NCI-H69 (cell line): ENCODE data around the gene TRIM25.

Experiments
- DNase-seq: peaks from one replicate; lab custom pipeline; 2025; lab: John Stamatoyannopoulos, UW

The TRIM25 gene

DNA sequence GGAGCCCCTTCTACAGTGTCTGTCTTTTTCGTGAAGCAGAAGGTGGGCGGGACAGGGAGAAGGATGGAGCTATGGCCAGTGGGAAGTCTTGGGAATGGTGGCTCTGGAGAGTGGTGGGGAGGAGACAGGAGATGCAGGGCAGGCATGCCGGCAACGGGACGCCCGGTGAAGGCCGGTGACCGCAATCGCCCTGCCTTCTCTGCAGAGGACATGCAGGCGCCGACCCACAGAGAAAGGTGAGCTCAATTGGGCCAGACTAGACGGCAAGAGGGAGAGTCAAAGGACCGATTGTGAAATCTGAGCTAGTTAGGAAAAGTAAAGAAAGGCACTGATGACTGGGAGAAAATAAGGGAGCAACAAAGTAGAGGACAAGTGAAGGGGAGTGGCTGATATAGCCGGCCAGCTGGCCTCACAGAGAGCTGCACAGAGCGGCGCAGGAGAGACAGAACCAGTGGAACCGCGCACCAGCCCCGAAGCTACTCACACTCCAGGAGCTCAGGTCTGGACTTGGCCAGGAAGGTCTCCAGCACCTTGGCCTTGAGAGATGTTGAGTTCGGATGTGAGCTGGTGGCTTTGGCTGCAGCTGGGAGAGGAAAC, 18.9 kb downstream of the TRIM25 start:
- DNase-seq: no peak

DNA sequence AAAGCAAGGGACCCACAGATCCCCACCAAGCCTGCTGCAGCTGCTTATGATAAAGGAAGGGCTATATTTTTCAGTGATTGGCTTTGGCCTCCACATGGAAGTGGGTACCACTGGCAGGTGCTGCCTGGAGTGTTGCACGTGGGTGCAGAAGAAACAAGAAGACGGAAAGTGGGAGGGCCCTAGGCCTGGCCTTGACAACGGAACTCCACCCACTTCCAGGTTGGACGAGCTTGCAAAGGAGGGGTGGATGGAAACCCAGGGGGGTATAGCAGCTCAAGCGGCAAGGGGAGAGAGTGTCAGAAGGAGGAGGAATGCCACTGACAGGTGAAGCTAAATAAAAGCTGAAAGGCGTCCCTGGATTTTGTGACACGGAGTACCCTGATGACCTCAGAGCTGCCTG, 20.3 kb downstream of the TRIM25 start:
- no peak for DNase-seq

DNA sequence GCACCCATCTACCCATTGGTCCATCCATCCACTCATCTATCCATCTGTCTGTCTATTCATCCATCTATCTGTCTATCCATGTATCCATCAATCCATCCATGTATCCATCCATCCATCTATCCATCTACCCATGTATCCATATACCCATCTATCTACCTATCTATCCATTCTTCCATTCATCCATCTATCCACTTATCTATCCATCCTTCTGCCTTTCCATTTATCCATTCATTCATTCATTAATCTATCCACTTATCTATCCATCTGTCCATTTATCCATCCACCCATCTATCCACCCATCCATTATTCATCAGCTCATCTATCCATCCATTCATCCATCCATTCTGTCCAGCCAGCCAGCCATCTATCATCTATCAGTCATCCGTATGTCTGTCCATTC, 21.5 kb downstream of the TRIM25 start:
- no peak for DNase-seq

GRCh38 chr17:56891751-56892150, 22.1 kb downstream of the TRIM25 start:
- no peak for DNase-seq

GRCh38 chr17:56890906-56891674, 22.8 kb downstream of the TRIM25 start:
- DNase-seq: no peak

DNA sequence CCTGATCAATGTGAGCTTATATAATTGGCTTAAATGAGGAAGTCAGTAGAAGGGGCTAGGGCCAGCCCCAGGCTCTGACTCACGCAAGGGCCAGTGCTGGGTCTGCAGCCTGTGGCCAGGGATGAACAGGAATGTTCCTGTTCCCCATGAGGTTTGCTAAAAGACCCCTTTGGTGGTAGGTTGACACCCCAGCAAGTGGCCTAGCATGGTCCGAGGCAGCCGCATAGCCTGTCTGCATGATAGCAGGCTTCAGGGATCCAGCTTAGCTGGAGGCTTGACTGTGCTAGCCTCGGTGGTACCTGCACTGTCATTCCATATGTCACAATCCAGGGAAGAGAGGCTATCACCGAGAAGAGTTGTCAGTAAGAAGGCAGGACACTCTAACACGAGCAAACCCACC, 23.5 kb downstream of the TRIM25 start:
- DNase-seq: no peak

GRCh38 chr17:56887552-56888467, 26.0 kb downstream of the TRIM25 start:
- DNase-seq: no peak

DNA sequence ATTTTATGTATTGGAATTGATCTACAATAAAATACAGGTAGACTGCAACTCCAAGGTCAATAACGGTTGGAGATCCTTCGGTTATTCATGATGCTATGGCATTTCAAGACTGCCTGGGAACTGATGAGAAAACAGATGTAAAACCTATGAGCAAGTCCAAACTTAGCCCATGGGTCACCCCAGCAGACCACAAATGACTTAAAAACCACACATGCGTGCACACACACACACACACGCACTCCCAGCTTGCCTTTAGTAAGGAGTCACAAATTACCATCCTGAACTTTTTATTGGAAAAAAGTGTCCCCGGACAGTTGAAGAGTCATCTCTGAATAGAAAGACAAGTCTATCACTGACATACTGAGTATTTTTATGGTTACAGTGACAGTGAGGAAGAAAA, 26.7 kb downstream of the TRIM25 start:
- no peak for DNase-seq

GRCh38 chr17:56886288-56886731, 27.5 kb downstream of the TRIM25 start:
- no peak for DNase-seq

DNA sequence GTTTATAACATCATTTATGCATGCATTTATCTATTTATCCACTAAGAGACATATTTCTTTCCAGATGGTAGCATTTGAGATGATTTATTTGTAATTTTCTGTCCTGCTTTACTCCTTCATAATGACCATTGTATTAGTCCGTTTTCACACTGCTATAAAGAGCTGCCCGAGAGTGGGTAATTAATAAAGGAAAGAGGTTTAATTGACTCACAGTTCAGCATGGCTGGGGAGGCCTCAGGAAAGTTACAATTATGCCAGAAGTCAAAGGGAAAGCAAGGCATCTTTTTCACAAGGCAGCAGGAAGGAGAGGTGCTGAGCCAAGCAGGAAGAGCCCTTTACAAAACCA, 28.6 kb downstream of the TRIM25 start:
- DNase-seq: no peak

DNA sequence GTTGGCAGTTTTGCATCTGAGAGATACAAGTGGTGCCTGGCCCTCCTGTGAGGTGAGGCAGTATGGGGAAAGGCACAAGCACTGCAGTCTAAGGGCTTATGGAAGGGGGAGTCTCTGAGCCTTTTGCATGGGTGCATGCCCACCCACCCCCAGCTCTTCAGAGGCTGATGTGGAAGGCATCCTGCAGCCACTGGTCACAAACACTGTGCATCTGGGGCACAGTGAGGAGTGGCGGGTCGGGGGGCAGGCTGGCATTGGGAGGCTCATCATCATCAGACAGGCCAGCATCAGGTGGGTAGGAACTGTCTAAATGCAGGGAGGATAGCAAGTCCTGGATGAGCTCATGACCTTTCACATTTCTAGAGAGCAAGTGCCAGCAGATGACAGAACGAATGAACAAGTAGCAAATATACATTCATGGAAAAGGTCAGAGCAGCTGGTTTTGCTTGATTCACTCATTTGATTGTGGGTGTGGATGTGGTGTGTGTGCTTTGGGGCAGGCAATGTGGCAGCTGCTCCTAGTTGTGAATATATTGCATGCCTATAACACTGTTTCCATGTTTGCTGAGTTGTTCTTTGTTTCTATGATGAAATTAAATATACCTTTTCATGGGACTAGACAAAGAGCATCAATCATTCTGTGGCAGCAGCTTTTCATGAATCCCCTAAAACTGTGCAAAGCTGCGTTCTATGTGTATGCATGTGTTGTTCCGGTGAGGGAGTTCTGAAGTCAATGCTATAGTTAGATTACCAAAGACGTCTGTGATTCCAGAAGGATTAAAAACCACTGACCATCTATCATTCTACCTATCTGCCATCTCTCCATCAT, 29.2 kb downstream of the TRIM25 start:
- peak; percentile 75 for DNase-seq

GRCh38 chr17:56883616-56884015, 30.2 kb downstream of the TRIM25 start:
- DNase-seq: no peak

DNA sequence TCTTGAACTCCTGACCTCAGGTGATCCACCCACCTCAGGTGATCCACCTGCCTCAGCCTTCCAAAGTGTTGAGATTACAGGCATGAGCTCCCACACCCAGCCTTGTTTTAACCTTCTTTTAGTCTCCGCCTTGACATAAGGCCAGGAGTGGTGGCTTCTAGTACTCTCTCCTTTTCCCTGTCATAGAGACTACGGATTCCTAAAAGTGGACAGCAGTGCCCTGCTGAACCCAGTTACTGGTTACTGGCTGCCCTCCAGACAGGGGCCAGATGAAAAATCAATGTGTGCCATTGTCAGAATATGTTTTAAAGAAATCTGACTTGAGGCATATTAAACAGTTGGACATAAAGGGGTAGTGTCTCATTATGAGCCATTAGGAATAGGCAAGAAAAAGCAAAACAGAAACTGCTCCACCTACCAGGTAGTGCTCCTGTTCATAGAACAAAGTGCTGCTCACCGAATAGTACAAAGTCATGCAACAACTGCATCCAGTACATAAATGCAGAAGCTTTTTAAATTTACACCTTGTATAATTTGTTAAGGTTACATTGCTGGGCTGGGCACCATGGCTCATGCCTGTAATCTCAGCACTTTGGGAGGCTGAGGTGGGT, 32.1 kb downstream of the TRIM25 start:
- DNase-seq: no peak

- no peak for DNase-seq
Measured at GRCh38 chr17:56880571-56880970, 33.3 kb downstream of the TRIM25 start.

GRCh38 chr17:56880133-56880532, 33.7 kb downstream of the TRIM25 start:
- peak; percentile 5 for DNase-seq

DNA sequence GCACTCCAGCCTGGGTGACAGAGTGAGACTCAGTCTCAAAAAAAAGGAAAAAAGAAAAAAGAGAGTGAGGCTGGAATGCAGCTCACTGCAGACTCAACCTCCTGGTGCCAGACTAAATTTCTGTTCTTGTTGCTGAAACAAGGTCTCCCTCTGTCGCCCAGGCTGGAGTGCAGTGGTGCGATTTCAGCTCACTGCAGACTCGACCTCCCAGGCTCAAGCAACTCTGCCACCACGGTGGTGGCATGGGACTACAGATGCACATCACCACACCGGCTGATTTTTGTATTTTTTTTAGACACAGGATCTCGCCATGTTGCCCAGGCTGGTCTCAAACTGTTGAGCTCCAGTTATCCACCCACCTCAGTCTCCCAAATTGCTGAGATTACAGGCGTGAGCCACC, 34.6 kb downstream of the TRIM25 start:
- no peak for DNase-seq

GRCh38 chr17:56876766-56877179, 37.1 kb downstream of the TRIM25 start:
- no peak for DNase-seq

GRCh38 chr17:56870081-56870651, 43.7 kb downstream of the TRIM25 start:
- DNase-seq: no peak

- no peak for DNase-seq
Measured at GRCh38 chr17:56868716-56869115, 45.1 kb downstream of the TRIM25 start.

- no peak for DNase-seq
Measured at GRCh38 chr17:56867948-56868376, 45.9 kb downstream of the TRIM25 start.

DNA sequence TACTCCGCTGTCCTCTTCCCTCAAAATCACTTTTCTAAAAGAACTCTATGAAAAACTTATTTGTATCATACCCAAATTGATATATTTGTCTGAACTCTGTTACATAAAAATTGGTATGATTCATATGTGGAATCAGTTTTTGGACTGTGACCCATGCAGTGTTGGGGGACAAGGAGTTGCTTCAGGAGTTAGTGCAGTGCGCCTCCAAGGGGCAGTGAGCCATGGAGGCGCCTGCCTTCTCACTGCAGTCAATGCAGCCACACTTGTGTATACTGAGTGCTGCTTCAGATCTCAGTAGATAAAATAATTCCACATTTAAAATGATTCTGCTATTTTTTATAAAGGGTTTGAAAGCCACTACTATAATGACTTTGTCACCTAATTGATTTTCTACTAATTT, 47.4 kb downstream of the TRIM25 start:
- peak; percentile 9 for DNase-seq
